IMR-90 (cell line): ENCODE measurements around the gene TJP3. TPM values are rescaled to one million over a fixed set of nuclear protein-coding genes. Genes with fewer than 3 reads are reported as not detected.

Experiments used
- ATAC-seq: fragments of 200-7000 bp; cut with Tn5 transposase; 2 replicates; pipeline ENCODE4 v1.9.1; 2020; ENCODE audit warnings: low read depth, mild to moderate bottlenecking, moderate library complexity
- BruUV-seq: library from RNA; stranded (reverse); fragments of 400-500 nt; replicated peaks from 2 replicates; lab custom pipeline; 2021; lab: Mats Ljungman, UMichigan
- CTCF ChIA-PET: fragments of 300-600 bp; formaldehyde crosslinking; extraction: SDS; loops from one replicate; lab custom pipeline; 2021; ENCODE audit warnings: antibody characterized with exemption; lab: Yijun Ruan, JAX
- POLR2A ChIA-PET: fragments of 300-600 bp; sonication (Branson Sonifier 250); formaldehyde crosslinking; loops from one replicate; lab custom pipeline; 2022; ENCODE audit warnings: antibody characterized with exemption; ENCODE audit not compliant: unreplicated experiment; lab: Charles Lee
- DNase-seq: peaks from one replicate; pipeline ENCODE4 v3.0.0; 2013
- H2AFZ ChIP-seq: replicated peaks from 2 replicates; pipeline ENCODE3; 2013; ENCODE audit warnings: low read length, mild to moderate bottlenecking; ENCODE audit not compliant: poor library complexity
- H2AK5ac ChIP-seq: 2 replicates; pipeline ENCODE4 v1.6.1; 2013; ENCODE audit warnings: low read depth, low read length, inconsistent platforms
- H2AK9ac ChIP-seq: replicated peaks from 2 replicates; pipeline ENCODE3; 2013; ENCODE audit warnings: mild to moderate bottlenecking, low read depth, low read length, moderate library complexity; ENCODE audit not compliant: poor library complexity
- H2BK120ac ChIP-seq: 2 replicates; pipeline ENCODE4 v1.6.1; 2013; ENCODE audit warnings: low read depth, low read length, inconsistent platforms
- H2BK15ac ChIP-seq: 3 replicates; pipeline ENCODE4 v1.6.1; 2013; ENCODE audit warnings: low read depth, low read length, inconsistent platforms
- H2BK20ac ChIP-seq: 2 replicates; pipeline ENCODE4 v1.6.1; 2013; ENCODE audit warnings: low read depth, mild to moderate bottlenecking, inconsistent platforms, low read length, moderate library complexity
- H2BK5ac ChIP-seq: 2 replicates; pipeline ENCODE4 v1.6.1; 2013; ENCODE audit warnings: mild to moderate bottlenecking, low read depth, low read length, inconsistent platforms; ENCODE audit not compliant: poor library complexity, severe bottlenecking
- H3K14ac ChIP-seq: replicated peaks from 2 replicates; pipeline ENCODE4 v1.6.1; 2013; ENCODE audit warnings: low read depth, low read length, inconsistent platforms
- H3K18ac ChIP-seq: 2 replicates; pipeline ENCODE4 v1.6.1; 2013; ENCODE audit warnings: low read depth, low read length, control low read depth
- H3K23ac ChIP-seq: 2 replicates; pipeline ENCODE4 v1.6.1; 2013; ENCODE audit warnings: low read depth, low read length, inconsistent platforms
- H3K27ac ChIP-seq: 2 replicates; pipeline ENCODE4 v1.5.1; 2013; ENCODE audit warnings: mild to moderate bottlenecking, control low read depth, low read length; ENCODE audit not compliant: insufficient read depth
- H3K27me3 ChIP-seq: 2 replicates; pipeline ENCODE4 v1.6.1; 2013; ENCODE audit warnings: low read length; ENCODE audit not compliant: control insufficient read depth, insufficient read depth
- H3K36me3 ChIP-seq: 2 replicates; pipeline ENCODE4 v1.6.1; 2013; ENCODE audit warnings: low read length, mixed read lengths; ENCODE audit not compliant: control insufficient read depth, insufficient read depth
- H3K4ac ChIP-seq: 2 replicates; pipeline ENCODE4 v1.6.1; 2013; ENCODE audit warnings: low read depth, low read length, inconsistent platforms
- H3K4me1 ChIP-seq: 2 replicates; pipeline ENCODE4 v1.6.1; 2013; ENCODE audit warnings: low read length, mixed read lengths; ENCODE audit not compliant: control insufficient read depth, insufficient read depth
- H3K4me2 ChIP-seq: 2 replicates; pipeline ENCODE4 v1.6.1; 2013; ENCODE audit warnings: low read depth, mild to moderate bottlenecking, control low read depth, low read length, moderate library complexity
- H3K4me3 ChIP-seq: 2 replicates; pipeline ENCODE4 v1.5.1; 2013; ENCODE audit warnings: low read depth, mild to moderate bottlenecking, control low read depth, low read length, moderate library complexity; ENCODE audit not compliant: insufficient read depth
- H3K56ac ChIP-seq: 2 replicates; pipeline ENCODE4 v1.6.1; 2013; ENCODE audit warnings: low read length, inconsistent platforms; ENCODE audit not compliant: insufficient read depth; ENCODE audit errors: extremely low read depth
- H3K79me1 ChIP-seq, 2 experiments: 2 replicates each; pipeline ENCODE4 v1.6.1; 2013; ENCODE audit warnings: low read length in 2 of 2, inconsistent platforms in 1 of 2, low read depth in 1 of 2
- H3K9ac ChIP-seq: 2 replicates; pipeline ENCODE4 v1.6.1; 2013; ENCODE audit warnings: low read depth, low read length, control low read depth
- H3K9me1 ChIP-seq: 2 replicates; pipeline ENCODE4 v1.6.1; 2013; ENCODE audit warnings: low read length, inconsistent platforms; ENCODE audit not compliant: insufficient read depth
- H3K9me3 ChIP-seq: 2 replicates; pipeline ENCODE4 v1.6.1; 2013; ENCODE audit warnings: low read length; ENCODE audit not compliant: control insufficient read depth, insufficient read depth
- H4K20me1 ChIP-seq: 2 replicates; pipeline ENCODE4 v1.6.1; 2013; ENCODE audit warnings: low read length, inconsistent platforms; ENCODE audit not compliant: insufficient read depth
- H4K5ac ChIP-seq: 2 replicates; pipeline ENCODE4 v1.6.1; 2013; ENCODE audit warnings: mild to moderate bottlenecking, low read depth, low read length, control low read depth
- H4K8ac ChIP-seq, 2 experiments: 2 replicates each; pipeline ENCODE4 v1.6.1; 2013; ENCODE audit warnings: low read depth in 2 of 2, low read length in 2 of 2, control low read depth in 1 of 2, inconsistent platforms in 1 of 2
- H4K91ac ChIP-seq: 2 replicates; pipeline ENCODE4 v1.6.1; 2013; ENCODE audit warnings: low read depth, low read length, inconsistent platforms; ENCODE audit not compliant: insufficient read depth
- MAFK ChIP-seq: IDR thresholded peaks from 2 replicates; pipeline ENCODE4 v1.6.1; 2012; ENCODE audit warnings: low read depth, low read length, improper control_type of control experiment
- POLR2A ChIP-seq: IDR thresholded peaks from 2 replicates; pipeline ENCODE4 v1.6.1; 2012; ENCODE audit warnings: mild to moderate bottlenecking, low read depth, low read length
- SMC3 ChIP-seq: fragments of 150-350 bp; IDR thresholded peaks from 2 replicates; pipeline ENCODE4 v1.6.1; 2016; ENCODE audit warnings: low read depth, mild to moderate bottlenecking, antibody characterized with exemption, low read length, moderate library complexity
- WGBS, 2 experiments: methylation state at CpG; one replicate each; pipeline versions ENCODE4 v1.1.5 to v1.1.7; 2013; ENCODE audit warnings: missing lambda C conversion rate in 2 of 2; ENCODE audit not compliant: insufficient read length in 1 of 2; ENCODE audit errors: extremely low coverage in 2 of 2; 5-methylcytosine and 5-hydroxymethylcytosine counted together
- dilution Hi-C: fragments of 300-500 bp; cut with HindIII; formaldehyde crosslinking; loops from one replicate; pipeline ENCODE4 v1.14.3; 2018; ENCODE audit warnings: low sequenced_read_pairs; ENCODE audit not compliant: unreplicated experiment
- in situ Hi-C: fragments of 300-500 bp; cut with MboI; formaldehyde crosslinking; loops from 3 replicates; pipeline ENCODE4 v1.14.3; 2019; ENCODE audit warnings: low sequenced_read_pairs, inconsistent platforms, mixed read lengths
- intact Hi-C: fragments of 100-400 bp; cut with micrococcal nuclease; formaldehyde crosslinking; loops from 2 replicates; pipeline ENCODE4 v1.10.0; 2022
- polyA plus RNA-seq, 3 experiments: library from polyadenylated mRNA; depleted of rRNA; stranded (reverse); fragments of >200 nt; gene quantifications; 2 replicates each; pipeline ENCODE4 v1.2.3, GENCODE V29; 2012; ENCODE audit warnings: low replicate concordance in 1 of 3
- total RNA-seq: library from RNA; depleted of rRNA; stranded (reverse); fragments of >200 nt; gene quantifications from 2 replicates; pipeline ENCODE4 v1.2.3, GENCODE V29; 2012
- TF ChIP-seq, protein P1 (sequence below): fragments of 150-350 bp; IDR thresholded peaks from 2 replicates; pipeline ENCODE4 v1.6.1; 2017; ENCODE audit warnings: mild to moderate bottlenecking, antibody characterized with exemption, low read length, low read depth

The TJP3 gene
- total and polyA plus RNA-seq, 2 of the 4 experiments (the other 2 are of a cell fraction): not detected

DNA sequence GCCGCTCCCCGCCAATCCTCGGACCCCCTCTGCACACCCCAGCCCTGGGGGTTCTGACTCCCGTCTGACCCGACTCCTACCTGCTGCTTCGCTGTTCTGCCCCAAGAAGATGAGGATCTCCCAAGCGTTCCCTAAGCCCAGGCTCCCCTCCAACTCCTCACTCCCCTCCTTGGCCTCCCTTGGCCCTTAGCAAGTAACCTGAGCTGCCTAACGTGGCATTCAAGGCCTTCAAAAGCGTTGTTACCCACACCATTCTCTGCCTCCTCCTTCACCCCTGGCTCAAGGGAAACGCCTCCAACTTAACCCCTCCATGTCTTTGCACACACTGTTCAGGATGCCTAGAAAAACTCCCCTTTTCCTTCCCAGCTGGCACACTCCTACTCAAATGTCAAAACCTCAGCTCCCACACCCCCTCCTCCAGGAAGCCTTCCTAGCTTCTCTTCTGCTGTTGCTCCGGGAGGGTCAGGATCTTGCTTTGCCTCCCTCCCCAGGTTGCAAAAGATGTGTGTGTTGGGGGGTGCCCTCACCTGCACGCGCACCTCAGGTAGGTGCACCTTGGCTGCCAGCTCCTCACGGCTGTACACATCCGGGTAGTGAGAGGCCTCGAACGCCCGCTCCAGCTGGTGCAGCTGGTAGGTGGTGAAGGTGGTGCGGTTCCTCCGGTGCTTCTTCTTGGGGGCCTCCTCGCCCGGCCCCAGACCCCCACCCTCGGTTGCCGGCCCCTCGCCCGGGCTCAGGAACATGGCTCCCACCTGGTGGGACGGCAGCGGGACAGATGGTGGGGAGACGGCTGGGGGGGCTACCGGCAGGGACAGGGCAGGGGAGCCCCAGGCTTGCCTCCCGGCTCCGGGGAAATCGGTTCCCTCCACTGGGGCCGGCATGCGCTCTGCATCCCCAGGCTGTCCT is 63.1 kb downstream of the TJP3 start (continued):
- TF ChIP-seq SMC3: no peak
- TF ChIP-seq POLR2A: no peak

DNA sequence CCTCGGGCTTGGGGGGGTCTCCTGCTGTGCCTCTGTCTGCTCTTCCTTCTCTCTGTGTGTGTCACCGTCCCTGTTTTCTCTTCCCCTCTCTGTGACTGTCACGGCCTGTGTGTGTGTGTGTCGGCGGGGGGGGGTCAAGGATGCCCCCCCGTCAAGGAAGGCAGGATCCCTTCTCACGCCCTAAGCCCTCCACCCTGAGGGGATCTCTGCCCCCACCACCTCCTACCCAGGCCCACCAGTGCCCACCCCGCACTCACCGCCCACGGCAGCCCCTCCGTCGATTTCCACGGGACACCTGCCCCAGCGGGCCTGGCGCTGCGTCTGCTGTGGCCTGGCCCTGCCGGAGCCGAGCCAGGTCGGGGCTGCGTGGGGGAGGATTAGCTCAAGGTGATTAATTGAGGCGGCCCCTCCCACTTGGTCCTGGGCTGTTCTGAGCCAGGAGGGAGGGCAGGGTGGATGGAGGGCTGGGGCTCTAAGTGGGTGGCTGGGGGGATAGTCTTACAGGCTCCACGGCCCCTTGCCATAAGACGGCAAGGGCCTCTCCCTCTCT is 63.8 kb downstream of the TJP3 start, which contains the start of gene RAX2:
Gene RAX2 (minus strand): TSS at position 323 of the 550 bp plus-strand sequence. CDS start 486 bp downstream, outside the sequence.
- no peak within 1 kb of the TSS for H4K5ac ChIP-seq
- no peak within 1 kb of the TSS for H2AK5ac ChIP-seq
- H3K27me3 ChIP-seq: peaks cover 5% of the 10 kb centered on the region; the same call in 1 of the 2 replicates
- H2BK5ac ChIP-seq: no peak within 1 kb of the TSS
- no peak within 1 kb of the TSS for H4K91ac ChIP-seq
- POLR2A ChIA-PET: interaction anchor here (0.8 kb wide), 1 partner anchor 9 kb away, joined by 3 read pairs; the partner anchor contains the start of gene MRPL54
- no peak within 1 kb of the TSS for H2BK15ac ChIP-seq
- DNase-seq: no peak
- intact Hi-C loops (no loop called here), dilution Hi-C loops (no loop called here), in situ Hi-C loops (no loop called here)
- no peak for ATAC-seq
- H3K79me1 ChIP-seq: no peaks in the 10 kb centered on the region
- BruUV-seq: no TSS peak
- H3K18ac ChIP-seq: no peak within 1 kb of the TSS
- H2BK120ac ChIP-seq: no peak within 1 kb of the TSS
- no peak within 1 kb of the TSS for H3K23ac ChIP-seq
- no peak within 1 kb of the TSS for H3K4me2 ChIP-seq
- no peaks in the 10 kb centered on the region for H3K9me3 ChIP-seq
- no CpG with 5 or more reads among the region's 23 CpGs for WGBS, 2 experiments
- no peak within 1 kb of the TSS for H3K56ac ChIP-seq
- H3K4me1 ChIP-seq: no peaks in the 10 kb centered on the region
- CTCF ChIA-PET: no interaction called here
- H2AFZ ChIP-seq: no peak within 1 kb of the TSS
- no peak within 1 kb of the TSS for H3K27ac ChIP-seq
- H3K4ac ChIP-seq: no peak within 1 kb of the TSS
- no peak within 1 kb of the TSS for H3K9ac ChIP-seq
- no peaks in the 10 kb centered on the region for H3K9me1 ChIP-seq
- H2AK9ac ChIP-seq: no peak within 1 kb of the TSS
- H3K4me3 ChIP-seq: no peak within 1 kb of the TSS
- no peak within 1 kb of the TSS for H3K14ac ChIP-seq
- H4K20me1 ChIP-seq: no peaks in the 10 kb centered on the region
- no peak within 1 kb of the TSS for H2BK20ac ChIP-seq
- TF ChIP-seq, protein P1, sequence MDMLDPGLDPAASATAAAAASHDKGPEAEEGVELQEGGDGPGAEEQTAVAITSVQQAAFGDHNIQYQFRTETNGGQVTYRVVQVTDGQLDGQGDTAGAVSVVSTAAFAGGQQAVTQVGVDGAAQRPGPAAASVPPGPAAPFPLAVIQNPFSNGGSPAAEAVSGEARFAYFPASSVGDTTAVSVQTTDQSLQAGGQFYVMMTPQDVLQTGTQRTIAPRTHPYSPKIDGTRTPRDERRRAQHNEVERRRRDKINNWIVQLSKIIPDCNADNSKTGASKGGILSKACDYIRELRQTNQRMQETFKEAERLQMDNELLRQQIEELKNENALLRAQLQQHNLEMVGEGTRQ: no peak
- TF ChIP-seq SMC3 (no peak), MAFK (no peak), POLR2A (no peak)
- no peak within 1 kb of the TSS for H4K8ac ChIP-seq
- H3K36me3 ChIP-seq: peaks cover 17% of the 10 kb centered on the region
